BJ (cell line): ENCODE data around the gene EHBP1. TPM values are rescaled to one million over a fixed set of nuclear protein-coding genes. Genes with fewer than 3 reads are reported as not detected.

ENCODE experiments used
- CTCF ChIA-PET: fragments of 350-600 bp; formaldehyde crosslinking; extraction: SDS; loops from one replicate; lab custom pipeline; 2021; ENCODE audit warnings: antibody characterized with exemption, inconsistent platforms; lab: Yijun Ruan, JAX
- POLR2A ChIA-PET: fragments of 300-600 bp; sonication (Branson Sonifier 250); formaldehyde crosslinking; extraction: SDS; loops from one replicate; lab custom pipeline; 2021; ENCODE audit warnings: antibody characterized with exemption; lab: Charles Lee
- DNase-seq: peaks from one replicate; pipeline ENCODE4 v3.0.0-alpha.2; 2011; ENCODE audit warnings: low read depth
- H3K27me3 ChIP-seq: 2 replicates; pipeline ENCODE4 v1.6.0; 2011; ENCODE audit warnings: low read length; ENCODE audit not compliant: control insufficient read depth, insufficient read depth
- H3K36me3 ChIP-seq: 2 replicates; pipeline ENCODE4 v1.5.1; 2011; ENCODE audit warnings: low read length; ENCODE audit not compliant: control insufficient read depth, insufficient read depth
- H3K4me3 ChIP-seq: 2 replicates; pipeline ENCODE4 v1.5.1; 2011; ENCODE audit warnings: low read depth, mild to moderate bottlenecking, control low read depth, low read length
- polyA plus RNA-seq: library from polyadenylated mRNA; depleted of rRNA; stranded (reverse); fragments of >200 nt; gene quantifications from 2 replicates; pipeline ENCODE4 v1.2.3, GENCODE V29; 2011
- TF ChIP-seq, protein P1 (sequence below): IDR thresholded peaks from 2 replicates; pipeline ENCODE4 v1.5.1; 2011; ENCODE audit warnings: low read depth, mild to moderate bottlenecking, control low read depth, inconsistent platforms, low read length, moderate library complexity; ENCODE audit not compliant: insufficient read depth

Gene EHBP1
- polyA plus RNA-seq, 1 experiment, result 43.8 TPM

DNA sequence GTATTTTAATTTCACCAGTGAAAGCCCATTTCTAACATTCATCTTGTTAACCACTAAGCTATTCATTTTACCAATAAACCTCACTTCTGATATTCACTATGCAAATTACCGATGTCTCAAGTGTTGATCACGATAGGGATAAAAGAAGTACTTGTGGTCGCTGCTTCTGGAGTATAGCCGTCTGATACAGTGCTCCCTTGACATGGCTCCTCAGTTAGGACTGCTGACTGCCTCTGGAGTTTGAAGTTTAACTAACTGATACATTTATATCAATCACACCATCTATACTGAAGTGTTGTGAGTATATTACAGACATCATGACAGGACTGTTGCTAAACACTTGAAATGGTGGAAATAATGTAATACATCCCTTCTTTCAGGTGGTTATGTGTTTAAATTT lies 95.6 kb downstream of the EHBP1 start:
- TF ChIP-seq, protein P1, sequence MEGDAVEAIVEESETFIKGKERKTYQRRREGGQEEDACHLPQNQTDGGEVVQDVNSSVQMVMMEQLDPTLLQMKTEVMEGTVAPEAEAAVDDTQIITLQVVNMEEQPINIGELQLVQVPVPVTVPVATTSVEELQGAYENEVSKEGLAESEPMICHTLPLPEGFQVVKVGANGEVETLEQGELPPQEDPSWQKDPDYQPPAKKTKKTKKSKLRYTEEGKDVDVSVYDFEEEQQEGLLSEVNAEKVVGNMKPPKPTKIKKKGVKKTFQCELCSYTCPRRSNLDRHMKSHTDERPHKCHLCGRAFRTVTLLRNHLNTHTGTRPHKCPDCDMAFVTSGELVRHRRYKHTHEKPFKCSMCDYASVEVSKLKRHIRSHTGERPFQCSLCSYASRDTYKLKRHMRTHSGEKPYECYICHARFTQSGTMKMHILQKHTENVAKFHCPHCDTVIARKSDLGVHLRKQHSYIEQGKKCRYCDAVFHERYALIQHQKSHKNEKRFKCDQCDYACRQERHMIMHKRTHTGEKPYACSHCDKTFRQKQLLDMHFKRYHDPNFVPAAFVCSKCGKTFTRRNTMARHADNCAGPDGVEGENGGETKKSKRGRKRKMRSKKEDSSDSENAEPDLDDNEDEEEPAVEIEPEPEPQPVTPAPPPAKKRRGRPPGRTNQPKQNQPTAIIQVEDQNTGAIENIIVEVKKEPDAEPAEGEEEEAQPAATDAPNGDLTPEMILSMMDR, result no peak
- no peak overlapping the region for H3K4me3 ChIP-seq
- ChIA-PET POLR2A (no interaction called here), CTCF (interaction anchor here (0.8 to 1.4 kb wide), 2 partner anchors 11 to 369 kb away, joined by 3 to 4 read pairs; no protein-coding TSS in a partner anchor)
- H3K27me3 ChIP-seq, result no peaks in the 10 kb centered on the region
- no peak for DNase-seq
- no peaks in the 10 kb centered on the region; the same call in 1 of the 2 replicates for H3K36me3 ChIP-seq

DNA sequence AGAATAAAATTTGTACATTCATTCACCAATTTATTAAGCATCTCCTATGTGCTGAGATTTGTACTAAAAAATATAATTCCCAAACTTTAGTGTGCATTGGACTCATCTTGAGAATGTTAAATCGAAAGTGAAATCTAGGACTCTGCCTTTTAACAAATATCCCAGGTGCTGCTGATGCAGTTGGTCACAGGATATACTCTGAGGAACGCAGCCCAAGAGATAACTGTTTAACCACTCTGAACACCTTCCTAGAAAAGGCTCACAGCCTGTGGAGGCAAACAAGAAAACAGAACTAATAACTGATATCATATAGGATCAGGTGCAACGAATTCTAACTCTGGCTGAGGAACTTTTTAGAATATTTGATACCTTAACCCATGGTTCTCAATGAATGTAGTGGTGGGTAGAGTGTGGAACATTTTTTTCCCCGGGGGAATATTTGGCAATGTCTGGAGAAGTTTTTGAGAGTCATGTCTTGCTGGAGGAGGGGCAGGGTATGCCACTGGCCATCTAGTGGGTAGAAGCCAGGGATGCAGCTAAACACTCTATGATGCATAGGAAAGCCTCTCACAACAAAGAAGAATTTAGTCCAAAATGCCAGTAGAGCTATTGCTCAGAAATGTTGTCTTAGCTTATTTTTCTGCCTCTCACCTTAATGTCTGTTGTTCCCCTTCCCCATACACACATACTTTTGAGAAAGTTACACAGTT lies 96.5 kb downstream of the EHBP1 start:
- H3K4me3 ChIP-seq, result no peak overlapping the region
- no peaks in the 10 kb centered on the region; the same call in 1 of the 2 replicates for H3K36me3 ChIP-seq
- no peaks in the 10 kb centered on the region for H3K27me3 ChIP-seq
- CTCF ChIA-PET, result interaction anchor here (0.6 to 1.4 kb wide), 2 partner anchors 10 to 18 kb away, joined by 3 to 4 read pairs; no protein-coding TSS in a partner anchor
- TF ChIP-seq, protein P1, result peak; percentile 27; the same call in 1 of the 2 replicates
- POLR2A ChIA-PET, result no interaction called here
- no peak for DNase-seq

GRCh38 chr2:62803961-62804360 lies 98.4 kb downstream of the EHBP1 start:
- ChIA-PET POLR2A (no interaction called here), CTCF (no interaction called here)
- Histone ChIP-seq H3K4me3 (no peak overlapping the region), H3K36me3 (no peaks in the 10 kb centered on the region; the same call in 1 of the 2 replicates), H3K27me3 (no peaks in the 10 kb centered on the region)
- no peak for DNase-seq
- TF ChIP-seq, protein P1, result no peak

- Histone ChIP-seq H3K36me3 (no peaks in the 10 kb centered on the region; the same call in 1 of the 2 replicates), H3K4me3 (no peak overlapping the region), H3K27me3 (no peaks in the 10 kb centered on the region)
- CTCF ChIA-PET, result interaction anchor here (0.6 to 0.9 kb wide), 3 partner anchors 13 to 893 kb away, joined by 3 read pairs; no protein-coding TSS in a partner anchor
- TF ChIP-seq, protein P1, result no peak
- no peak for DNase-seq
- POLR2A ChIA-PET, result interaction anchor here (0.6 kb wide), 1 partner anchor 9 kb away, joined by 3 read pairs; no protein-coding TSS in a partner anchor
These were observed 100.7 kb downstream of the EHBP1 start for GRCh38 chr2:62806231-62806630.

- ChIA-PET POLR2A (interaction anchor here (0.6 kb wide), 1 partner anchor 854 kb away, joined by 6 read pairs; no protein-coding TSS in a partner anchor), CTCF (no interaction called here)
- Histone ChIP-seq H3K4me3 (no peak overlapping the region), H3K36me3 (no peaks in the 10 kb centered on the region; the same call in 1 of the 2 replicates), H3K27me3 (no peaks in the 10 kb centered on the region)
- TF ChIP-seq, protein P1, result no peak
- no peak for DNase-seq
These were observed 103.0 kb downstream of the EHBP1 start for GRCh38 chr2:62808554-62808953.
